T47D (cell line): ENCODE data around the gene SF3A1.

Experiments
- DNase-seq, 2 experiments: peaks; one replicate each; pipeline versions ENCODE4 v3.0.0 to v3.0.0-alpha.2; 2011 to 2012; ENCODE audit warnings: low read depth in 1 of 2, low spot score in 1 of 2
- JUND ChIP-seq: IDR thresholded peaks from 2 replicates; pipeline ENCODE4 v1.6.1; 2012; ENCODE audit warnings: low read depth
- in situ Hi-C: cut with HindIII; loops from 2 replicates; pipeline ENCODE4 v1.10.0; 2016; ENCODE audit warnings: low sequenced_read_pairs, low pct_unique_long_range_greater_than_20kb

Gene SF3A1

GRCh38 chr22:30307041-30307574 lies 49.6 kb downstream of the SF3A1 start:
- DNase-seq = peak in 1 of 2 experiments; percentile 36
- in situ Hi-C loops = no loop called here
- TF ChIP-seq JUND = no peak

DNA sequence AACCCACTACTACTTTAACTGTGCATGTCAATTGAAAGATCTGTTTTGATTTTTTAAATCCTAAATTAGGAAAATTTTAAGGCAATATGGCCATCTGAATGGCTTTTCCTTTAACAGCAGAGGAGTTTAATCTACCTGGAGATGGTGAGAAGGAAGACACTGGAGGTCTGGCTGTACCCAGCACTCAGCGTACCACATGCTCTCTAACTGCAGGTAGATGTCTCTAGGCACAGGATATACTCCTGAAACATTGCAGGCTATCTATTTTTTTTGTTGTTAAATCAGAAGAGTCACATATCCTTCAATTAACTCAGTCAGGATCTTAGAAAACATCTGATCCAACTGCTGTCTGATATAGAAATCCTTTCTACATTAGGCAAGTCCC lies 50.1 kb downstream of the SF3A1 start:
- no peak for DNase-seq
- no peak for TF ChIP-seq JUND
- in situ Hi-C loops = no loop called here

DNA sequence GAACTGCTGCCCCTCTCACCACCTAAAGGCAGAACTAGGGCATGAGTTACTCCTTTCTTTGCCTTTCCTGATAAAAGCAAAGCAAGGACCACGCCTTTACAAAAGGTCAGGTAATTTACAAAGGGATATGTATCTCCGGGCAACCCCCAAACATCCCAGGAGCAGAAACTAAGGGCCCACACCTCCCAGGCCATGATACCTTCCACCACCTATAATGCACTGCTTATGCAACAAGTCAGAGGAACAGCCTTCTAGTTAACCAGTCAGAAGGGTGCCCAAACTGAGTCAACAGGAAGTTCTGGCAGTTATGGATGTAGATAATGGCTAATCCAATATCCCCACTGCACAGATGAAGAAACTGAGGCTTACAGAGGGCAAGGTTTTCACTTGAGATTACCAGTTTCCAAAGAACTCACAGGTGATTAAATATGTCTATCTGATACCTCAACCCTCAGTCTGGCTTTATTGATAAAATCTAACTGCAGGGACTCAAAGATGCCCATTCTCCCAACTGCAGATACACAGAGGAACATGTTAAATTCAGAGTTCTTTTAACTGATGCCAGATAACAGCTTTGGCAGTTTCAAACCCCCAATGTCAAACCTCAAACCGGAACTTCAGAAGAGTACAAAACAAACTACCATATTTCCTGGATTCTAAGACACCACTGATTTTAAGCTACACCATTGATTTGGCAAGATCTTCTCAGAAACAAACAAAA lies 50.6 kb downstream of the SF3A1 start:
- no peak for TF ChIP-seq JUND

GRCh38 chr22:30305519-30305905 lies 51.2 kb downstream of the SF3A1 start:
- DNase-seq = peak in 1 of 2 experiments; percentile 24
- in situ Hi-C loops = no loop called here
- no peak for TF ChIP-seq JUND

More for the DNA sequence above, 50.6 kb downstream of the SF3A1 start:
- in situ Hi-C loops = no loop called here
- no peak for DNase-seq

DNA sequence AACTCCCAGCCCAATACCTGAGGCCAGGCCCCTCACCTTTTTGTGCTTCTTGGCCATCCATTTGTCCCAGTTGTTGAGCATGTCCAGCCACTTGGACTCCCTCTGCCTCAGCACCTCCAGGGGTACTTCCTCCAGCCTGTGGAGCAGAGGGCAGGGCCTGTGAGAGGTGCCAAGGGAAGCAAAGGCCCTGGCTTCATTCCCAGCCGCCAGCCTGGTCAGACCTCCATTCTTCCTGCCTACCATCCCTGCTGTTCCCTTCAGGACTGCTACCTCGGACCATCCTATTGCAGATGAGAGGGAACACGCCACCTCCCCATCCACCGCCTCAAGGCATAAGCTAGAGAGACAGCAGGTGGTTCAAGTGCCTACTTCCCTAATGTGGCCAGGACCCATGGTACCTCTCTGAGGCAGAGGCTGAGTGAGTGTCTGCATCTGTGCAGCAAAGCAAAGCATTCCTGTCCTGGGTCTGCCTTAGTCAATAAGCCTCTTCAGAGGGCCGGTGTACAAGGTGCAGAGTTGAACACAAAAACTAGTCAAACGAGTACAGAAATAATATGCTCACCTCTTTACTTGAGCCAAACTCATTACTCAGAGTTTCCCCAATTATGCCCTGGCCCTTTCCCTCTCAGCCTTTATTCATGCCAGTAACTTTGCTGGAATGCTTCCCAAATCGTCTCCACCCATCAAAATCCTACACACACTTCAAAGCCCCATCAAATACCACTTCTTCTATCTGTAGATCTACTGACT lies 52.0 kb downstream of the SF3A1 start:
- peak in 1 of 2 experiments; percentile 55 for DNase-seq
- in situ Hi-C loops = no loop called here
- no peak for TF ChIP-seq JUND

- in situ Hi-C loops = no loop called here
- DNase-seq = peak in 1 of 2 experiments; percentile 13
- no peak for TF ChIP-seq JUND
Measured at GRCh38 chr22:30302810-30303138, 53.9 kb downstream of the SF3A1 start.

DNA sequence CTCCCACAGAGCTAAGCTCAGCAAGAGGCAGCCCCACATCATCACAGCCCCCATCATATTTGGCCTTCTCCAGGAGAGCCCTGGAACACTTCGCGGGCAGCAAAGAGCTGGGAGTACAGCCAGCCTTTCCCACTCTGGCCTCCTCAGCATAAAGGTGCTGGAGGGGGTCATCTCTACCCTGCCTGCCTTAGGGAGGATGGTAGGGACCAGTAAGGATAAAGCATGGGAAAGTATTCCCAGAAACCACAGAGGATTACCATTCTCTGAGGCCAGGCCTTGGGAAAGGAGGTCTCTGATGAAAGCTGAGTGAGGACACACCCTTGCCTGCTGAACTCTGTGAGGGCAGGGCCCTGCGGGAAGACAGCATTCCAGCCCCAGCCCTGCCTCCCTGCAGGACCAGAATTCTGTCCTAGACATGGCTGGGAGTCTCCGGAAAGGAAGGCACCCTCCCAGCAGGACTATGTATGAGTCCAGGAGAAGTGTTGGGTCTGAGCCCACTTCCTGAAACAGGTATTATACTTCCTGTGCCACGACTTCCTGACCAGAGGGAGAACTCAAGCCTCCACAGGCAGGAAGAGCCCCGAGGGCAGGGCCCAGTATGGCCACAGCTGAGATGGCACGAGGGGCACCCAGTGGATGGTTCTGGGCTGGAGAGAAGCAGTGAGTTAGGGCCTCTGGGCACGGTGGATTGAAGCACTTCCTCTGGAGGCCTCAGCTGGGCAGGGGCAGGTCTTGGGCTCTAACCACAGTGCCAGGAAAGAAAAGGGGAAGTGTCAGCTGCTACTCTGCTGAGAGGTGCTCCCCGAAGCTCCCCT lies 54.5 kb downstream of the SF3A1 start:
- DNase-seq = peak in 1 of 2 experiments; percentile 63
- TF ChIP-seq JUND = no peak
- in situ Hi-C loops = no loop called here

DNA sequence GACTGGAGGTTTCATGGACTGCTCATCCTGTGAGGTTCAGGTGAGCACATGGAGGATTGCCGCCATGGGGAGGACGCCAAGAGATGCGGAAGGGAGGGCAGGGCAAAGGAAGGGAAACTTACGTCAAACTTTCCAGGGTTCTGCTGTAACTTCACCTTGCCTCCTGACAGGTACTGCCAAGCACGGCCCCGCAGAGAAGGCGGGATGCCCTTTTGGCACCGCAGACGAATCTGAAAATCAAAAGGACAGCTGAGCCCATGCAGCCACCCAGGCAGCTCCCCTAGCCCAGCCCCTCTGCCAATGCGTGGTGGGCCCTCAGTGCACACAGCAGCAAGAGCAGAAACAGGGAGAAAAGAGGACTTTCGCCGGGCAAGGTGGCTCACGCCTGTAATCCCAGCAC lies 57.4 kb downstream of the SF3A1 start:
- in situ Hi-C loops = no loop called here

GRCh38 chr22:30297991-30298701 lies 58.5 kb downstream of the SF3A1 start:
- in situ Hi-C loops = no loop called here
- peak; percentile 38 to 97 for DNase-seq

More for the DNA sequence above, 57.4 kb downstream of the SF3A1 start:
- TF ChIP-seq JUND = no peak
- no peak for DNase-seq

GRCh38 chr22:30297276-30297990 lies 59.3 kb downstream of the SF3A1 start:
- no peak for TF ChIP-seq JUND
- DNase-seq = no peak
- in situ Hi-C loops = no loop called here

More at GRCh38 chr22:30297991-30298701, 58.5 kb downstream of the SF3A1 start:
- TF ChIP-seq JUND = no peak

GRCh38 chr22:30296833-30297232 lies 59.9 kb downstream of the SF3A1 start:
- TF ChIP-seq JUND = no peak
- peak in 1 of 2 experiments; percentile 16 for DNase-seq
- in situ Hi-C loops = no loop called here
